Neural cell (in vitro differentiated cells): ENCODE data around the gene SMIM36.

ENCODE experiments used
- EZH2 ChIP-seq: fragments of 200-600, 300-800 bp; shearing (Covaris generic), sonication (generic); IDR thresholded peaks from 2 replicates; pipeline ENCODE4 v1.6.1; 2014; ENCODE audit warnings: antibody characterized with exemption, low read length, borderline replicate concordance, mild to moderate bottlenecking; ENCODE audit not compliant: insufficient read depth, poor library complexity, severe bottlenecking
- MXI1 ChIP-seq: fragments of 450-650 bp; conservative IDR thresholded peaks from 2 replicates; pipeline ENCODE4 v1.6.1; 2014; ENCODE audit warnings: antibody characterized with exemption, mild to moderate bottlenecking; ENCODE audit not compliant: poor library complexity, severe bottlenecking
- POLR2AphosphoS5 ChIP-seq: IDR thresholded peaks from 2 replicates; pipeline ENCODE4 v1.6.1; 2012
- RAD21 ChIP-seq: fragments of 450-650 bp; conservative IDR thresholded peaks from 2 replicates; pipeline ENCODE4 v1.6.1; 2014; ENCODE audit warnings: antibody characterized with exemption, mild to moderate bottlenecking, moderate library complexity
- SMC3 ChIP-seq: fragments of 450-650 bp; conservative IDR thresholded peaks from 2 replicates; pipeline ENCODE4 v1.6.1; 2014; ENCODE audit warnings: antibody characterized with exemption, mild to moderate bottlenecking, moderate library complexity; ENCODE audit not compliant: poor library complexity
- TAF1 ChIP-seq: IDR thresholded peaks from 2 replicates; pipeline ENCODE4 v1.6.1; 2012; ENCODE audit warnings: low read depth
- TF ChIP-seq, protein P1 (sequence below): fragments of 450-650 bp; IDR thresholded peaks from 2 replicates; pipeline ENCODE4 v1.5.1; 2014; ENCODE audit warnings: antibody characterized with exemption, mild to moderate bottlenecking, moderate library complexity; ENCODE audit not compliant: poor library complexity, severe bottlenecking
- TF ChIP-seq, protein P2 (sequence below): IDR thresholded peaks from 2 replicates; pipeline ENCODE4 v1.6.1; 2012; ENCODE audit warnings: borderline replicate concordance

DNA sequence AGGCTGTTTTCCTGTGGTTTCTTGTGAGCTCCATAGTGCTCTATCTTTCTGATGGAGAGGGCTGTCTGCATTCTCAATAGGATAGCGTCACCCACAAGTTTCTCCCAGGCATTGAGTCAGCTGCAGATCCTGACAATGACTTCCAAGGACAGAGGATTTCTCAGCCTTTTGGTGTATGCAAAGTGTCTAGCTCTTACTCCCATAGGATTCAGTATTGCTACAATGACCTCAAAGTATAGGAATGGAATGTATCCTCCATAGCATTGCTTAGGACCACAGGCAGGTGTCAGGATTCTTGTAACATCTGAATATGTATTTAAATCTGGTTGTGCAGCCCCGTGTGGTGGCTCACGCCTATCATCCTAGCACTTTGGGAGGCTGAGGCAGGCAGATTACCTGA is 32.3 kb downstream of the SMIM36 start:
- TF ChIP-seq, protein P1, sequence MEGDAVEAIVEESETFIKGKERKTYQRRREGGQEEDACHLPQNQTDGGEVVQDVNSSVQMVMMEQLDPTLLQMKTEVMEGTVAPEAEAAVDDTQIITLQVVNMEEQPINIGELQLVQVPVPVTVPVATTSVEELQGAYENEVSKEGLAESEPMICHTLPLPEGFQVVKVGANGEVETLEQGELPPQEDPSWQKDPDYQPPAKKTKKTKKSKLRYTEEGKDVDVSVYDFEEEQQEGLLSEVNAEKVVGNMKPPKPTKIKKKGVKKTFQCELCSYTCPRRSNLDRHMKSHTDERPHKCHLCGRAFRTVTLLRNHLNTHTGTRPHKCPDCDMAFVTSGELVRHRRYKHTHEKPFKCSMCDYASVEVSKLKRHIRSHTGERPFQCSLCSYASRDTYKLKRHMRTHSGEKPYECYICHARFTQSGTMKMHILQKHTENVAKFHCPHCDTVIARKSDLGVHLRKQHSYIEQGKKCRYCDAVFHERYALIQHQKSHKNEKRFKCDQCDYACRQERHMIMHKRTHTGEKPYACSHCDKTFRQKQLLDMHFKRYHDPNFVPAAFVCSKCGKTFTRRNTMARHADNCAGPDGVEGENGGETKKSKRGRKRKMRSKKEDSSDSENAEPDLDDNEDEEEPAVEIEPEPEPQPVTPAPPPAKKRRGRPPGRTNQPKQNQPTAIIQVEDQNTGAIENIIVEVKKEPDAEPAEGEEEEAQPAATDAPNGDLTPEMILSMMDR = no peak
- TF ChIP-seq POLR2AphosphoS5 = no peak
- TF ChIP-seq EZH2 = no peak
- no peak for TF ChIP-seq TAF1
- TF ChIP-seq, protein P2, sequence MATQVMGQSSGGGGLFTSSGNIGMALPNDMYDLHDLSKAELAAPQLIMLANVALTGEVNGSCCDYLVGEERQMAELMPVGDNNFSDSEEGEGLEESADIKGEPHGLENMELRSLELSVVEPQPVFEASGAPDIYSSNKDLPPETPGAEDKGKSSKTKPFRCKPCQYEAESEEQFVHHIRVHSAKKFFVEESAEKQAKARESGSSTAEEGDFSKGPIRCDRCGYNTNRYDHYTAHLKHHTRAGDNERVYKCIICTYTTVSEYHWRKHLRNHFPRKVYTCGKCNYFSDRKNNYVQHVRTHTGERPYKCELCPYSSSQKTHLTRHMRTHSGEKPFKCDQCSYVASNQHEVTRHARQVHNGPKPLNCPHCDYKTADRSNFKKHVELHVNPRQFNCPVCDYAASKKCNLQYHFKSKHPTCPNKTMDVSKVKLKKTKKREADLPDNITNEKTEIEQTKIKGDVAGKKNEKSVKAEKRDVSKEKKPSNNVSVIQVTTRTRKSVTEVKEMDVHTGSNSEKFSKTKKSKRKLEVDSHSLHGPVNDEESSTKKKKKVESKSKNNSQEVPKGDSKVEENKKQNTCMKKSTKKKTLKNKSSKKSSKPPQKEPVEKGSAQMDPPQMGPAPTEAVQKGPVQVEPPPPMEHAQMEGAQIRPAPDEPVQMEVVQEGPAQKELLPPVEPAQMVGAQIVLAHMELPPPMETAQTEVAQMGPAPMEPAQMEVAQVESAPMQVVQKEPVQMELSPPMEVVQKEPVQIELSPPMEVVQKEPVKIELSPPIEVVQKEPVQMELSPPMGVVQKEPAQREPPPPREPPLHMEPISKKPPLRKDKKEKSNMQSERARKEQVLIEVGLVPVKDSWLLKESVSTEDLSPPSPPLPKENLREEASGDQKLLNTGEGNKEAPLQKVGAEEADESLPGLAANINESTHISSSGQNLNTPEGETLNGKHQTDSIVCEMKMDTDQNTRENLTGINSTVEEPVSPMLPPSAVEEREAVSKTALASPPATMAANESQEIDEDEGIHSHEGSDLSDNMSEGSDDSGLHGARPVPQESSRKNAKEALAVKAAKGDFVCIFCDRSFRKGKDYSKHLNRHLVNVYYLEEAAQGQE = no peak
- TF ChIP-seq RAD21 = no peak
- no peak for TF ChIP-seq SMC3
- TF ChIP-seq MXI1 = no peak
